IPS DF 6.9 (cell line): Measurements from ENCODE around the gene CDH6.

Experiments used
- DNase-seq: peaks from one replicate; pipeline ENCODE4 v3.0.0-alpha.2; 2013; ENCODE audit warnings: low read depth, low spot score
- H3K27ac ChIP-seq: one replicate; pipeline ENCODE4 v1.5.1; 2013; ENCODE audit warnings: low read length, control low read depth
- H3K27me3 ChIP-seq: 2 replicates; pipeline ENCODE4 v1.6.1; 2013; ENCODE audit warnings: mild to moderate bottlenecking, low read length; ENCODE audit not compliant: control insufficient read depth, insufficient read depth
- H3K36me3 ChIP-seq: 2 replicates; pipeline ENCODE4 v1.6.1; 2013; ENCODE audit warnings: low read length; ENCODE audit not compliant: control insufficient read depth, insufficient read depth
- H3K4me1 ChIP-seq: 2 replicates; pipeline ENCODE4 v1.6.1; 2013; ENCODE audit warnings: low read length; ENCODE audit not compliant: control insufficient read depth, insufficient read depth
- H3K4me3 ChIP-seq: 2 replicates; pipeline ENCODE4 v1.5.1; 2013; ENCODE audit warnings: mild to moderate bottlenecking, low read length
- H3K9me3 ChIP-seq: 2 replicates; pipeline ENCODE4 v1.6.1; 2013; ENCODE audit warnings: low read length, inconsistent platforms; ENCODE audit not compliant: control insufficient read depth, insufficient read depth
- WGBS: extraction: QIAGEN DNeasy Blood & Tissue Kit; methylation state at CpG from one replicate; pipeline ENCODE4 v1.1.7; 2013; ENCODE audit warnings: mixed read lengths, missing lambda C conversion rate; ENCODE audit not compliant: insufficient read length, insufficient coverage; 5-methylcytosine and 5-hydroxymethylcytosine counted together

Gene CDH6

DNA sequence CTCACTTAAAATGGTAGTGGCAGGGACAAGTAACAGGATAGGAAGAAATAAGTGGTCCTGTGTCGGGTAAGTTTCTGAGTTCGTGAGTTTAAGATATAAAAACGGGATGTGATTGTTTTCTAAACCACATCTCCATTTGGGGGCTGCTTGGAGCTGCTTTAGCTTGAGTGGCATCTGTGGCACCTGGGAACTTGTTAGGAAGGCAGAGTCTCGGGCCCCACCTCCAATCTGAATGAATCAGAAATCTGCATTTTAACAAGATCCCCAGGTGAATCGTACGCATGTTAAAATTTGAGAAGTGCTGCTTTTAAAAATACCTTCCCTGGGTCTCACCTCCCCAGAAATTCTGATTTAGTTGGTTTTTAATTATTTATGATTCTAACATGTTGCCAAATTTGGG lies 78.1 kb downstream of the CDH6 start:
- Histone ChIP-seq H3K27ac (no peak overlapping the region), H3K36me3 (no peaks in the 10 kb centered on the region), H3K4me3 (no peak overlapping the region), H3K9me3 (no peaks in the 10 kb centered on the region), H3K4me1 (peaks cover 2% of the 10 kb centered on the region; the same call in 1 of the 2 replicates), H3K27me3 (no peaks in the 10 kb centered on the region)
- no peak for DNase-seq
- no CpG with 5 or more reads among the region's 6 CpGs for WGBS

DNA sequence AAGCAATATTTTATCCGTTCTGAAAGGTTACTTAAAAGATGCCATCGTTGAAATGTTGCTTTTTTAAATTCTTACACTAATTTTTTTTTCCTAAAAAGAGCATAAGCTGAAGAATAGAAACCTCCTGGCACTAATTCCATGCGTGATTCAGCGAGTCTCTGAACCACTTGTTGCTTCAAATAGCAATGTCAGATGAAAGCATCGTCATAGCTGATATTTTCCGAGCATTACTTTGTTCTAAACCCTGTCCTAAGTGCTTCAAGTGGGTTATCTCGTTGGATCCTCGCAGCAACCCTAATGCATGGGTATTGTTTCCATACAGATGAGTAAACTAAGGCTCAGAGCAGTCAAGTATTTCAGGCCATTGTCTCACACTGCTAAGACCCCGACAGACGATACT lies 79.7 kb downstream of the CDH6 start:
- Histone ChIP-seq H3K9me3 (no peaks in the 10 kb centered on the region), H3K36me3 (no peaks in the 10 kb centered on the region), H3K27ac (no peak overlapping the region), H3K27me3 (no peaks in the 10 kb centered on the region), H3K4me1 (peaks cover 2% of the 10 kb centered on the region; the same call in 1 of the 2 replicates), H3K4me3 (no peak overlapping the region)
- no peak for DNase-seq
- WGBS: no CpG with 5 or more reads among the region's 10 CpGs

DNA sequence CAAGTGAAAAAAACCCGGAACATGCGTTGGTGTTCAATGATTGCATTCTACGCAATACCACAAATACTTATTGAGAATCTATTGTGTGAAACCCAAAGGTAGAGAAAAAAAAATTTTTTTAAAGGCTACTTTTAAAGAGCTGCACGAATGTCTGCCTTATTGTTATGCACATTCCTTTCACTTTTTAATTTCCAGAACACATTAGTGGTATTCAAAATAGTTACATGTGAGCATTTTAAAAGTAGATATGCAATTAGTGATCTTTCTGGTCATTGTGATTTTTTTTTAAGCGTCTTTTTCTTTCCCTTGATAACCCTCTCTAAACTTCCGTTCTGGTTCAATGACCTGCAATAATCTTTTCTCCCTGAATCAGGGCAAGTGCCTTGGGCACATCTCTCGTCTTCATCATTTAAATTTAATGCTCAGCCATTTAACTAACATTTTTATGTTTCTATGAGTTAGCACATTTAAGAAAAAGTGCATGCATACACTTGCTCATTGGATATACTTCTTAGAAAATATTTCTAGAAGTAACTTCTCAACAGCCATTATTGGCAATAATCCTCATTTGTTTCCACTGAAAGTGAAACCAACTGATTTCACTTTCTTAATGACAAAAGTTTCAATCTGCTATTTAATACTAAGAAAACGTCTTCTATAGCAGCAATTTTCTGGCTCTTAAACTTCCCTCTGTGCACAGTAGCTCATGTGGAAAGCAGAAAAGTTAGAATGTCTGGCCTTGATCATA lies 80.3 kb downstream of the CDH6 start:
- no CpG with 5 or more reads among the region's 8 CpGs for WGBS
- DNase-seq: no peak
- no peak overlapping the region for H3K4me3 ChIP-seq

DNA sequence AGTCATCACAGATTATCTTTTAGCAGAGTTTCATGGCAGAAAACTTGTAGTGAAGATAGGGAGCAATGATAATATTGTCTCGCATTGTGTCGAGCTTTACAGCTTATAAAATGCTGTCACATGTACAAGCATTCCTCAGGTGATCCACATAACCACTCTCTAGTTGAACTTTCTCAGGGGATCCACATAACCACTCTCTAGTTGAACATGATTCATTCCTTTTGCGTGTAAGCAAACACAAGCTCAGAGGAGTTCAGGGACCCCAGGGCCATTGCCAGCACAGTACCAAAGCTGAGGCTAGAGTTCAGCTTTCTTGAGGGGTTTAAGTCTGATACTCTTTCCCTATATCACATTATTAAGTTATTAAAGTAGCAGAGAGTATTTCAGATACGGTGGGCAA lies 86.7 kb downstream of the CDH6 start:
- Histone ChIP-seq H3K9me3 (no peaks in the 10 kb centered on the region), H3K4me3 (no peak overlapping the region), H3K36me3 (no peaks in the 10 kb centered on the region), H3K27me3 (no peaks in the 10 kb centered on the region), H3K27ac (no peak overlapping the region), H3K4me1 (no peaks in the 10 kb centered on the region)
- no peak for DNase-seq
- no CpG with 5 or more reads among the region's 4 CpGs for WGBS

More for the DNA sequence above, 80.3 kb downstream of the CDH6 start:
- peaks cover 2% of the 10 kb centered on the region; the same call in 1 of the 2 replicates for H3K4me1 ChIP-seq
- no peaks in the 10 kb centered on the region for H3K36me3 ChIP-seq
- H3K27me3 ChIP-seq: no peaks in the 10 kb centered on the region
- H3K27ac ChIP-seq: no peak overlapping the region
- H3K9me3 ChIP-seq: no peaks in the 10 kb centered on the region

- no peaks in the 10 kb centered on the region for H3K4me1 ChIP-seq
- no CpG with 5 or more reads among the region's 3 CpGs for WGBS
- no peak overlapping the region for H3K4me3 ChIP-seq
- no peaks in the 10 kb centered on the region for H3K9me3 ChIP-seq
- no peaks in the 10 kb centered on the region for H3K27me3 ChIP-seq
- DNase-seq: no peak
- H3K36me3 ChIP-seq: no peaks in the 10 kb centered on the region
- no peak overlapping the region for H3K27ac ChIP-seq
These were observed 89.8 kb downstream of the CDH6 start for GRCh38 chr5:31283326-31283725.

GRCh38 chr5:31285025-31285424 lies 91.5 kb downstream of the CDH6 start:
- Histone ChIP-seq H3K4me3 (no peak overlapping the region), H3K36me3 (no peaks in the 10 kb centered on the region), H3K27ac (no peak overlapping the region), H3K27me3 (no peaks in the 10 kb centered on the region), H3K4me1 (no peaks in the 10 kb centered on the region), H3K9me3 (no peaks in the 10 kb centered on the region)
- no CpG with 5 or more reads among the region's 2 CpGs for WGBS
- no peak for DNase-seq

GRCh38 chr5:31287985-31288384 lies 94.5 kb downstream of the CDH6 start:
- no peaks in the 10 kb centered on the region for H3K4me1 ChIP-seq
- no peaks in the 10 kb centered on the region for H3K9me3 ChIP-seq
- DNase-seq: no peak
- H3K36me3 ChIP-seq: no peaks in the 10 kb centered on the region
- H3K27me3 ChIP-seq: no peaks in the 10 kb centered on the region
- no peak overlapping the region for H3K4me3 ChIP-seq
- no peak overlapping the region for H3K27ac ChIP-seq

- DNase-seq: no peak
- no peak overlapping the region for H3K27ac ChIP-seq
- H3K4me3 ChIP-seq: no peak overlapping the region
- no peaks in the 10 kb centered on the region for H3K4me1 ChIP-seq
- no peaks in the 10 kb centered on the region for H3K27me3 ChIP-seq
- H3K36me3 ChIP-seq: no peaks in the 10 kb centered on the region
- WGBS: no CpG with 5 or more reads among the region's 3 CpGs
- no peaks in the 10 kb centered on the region for H3K9me3 ChIP-seq
These were observed 95.9 kb downstream of the CDH6 start for GRCh38 chr5:31289429-31289828.

DNA sequence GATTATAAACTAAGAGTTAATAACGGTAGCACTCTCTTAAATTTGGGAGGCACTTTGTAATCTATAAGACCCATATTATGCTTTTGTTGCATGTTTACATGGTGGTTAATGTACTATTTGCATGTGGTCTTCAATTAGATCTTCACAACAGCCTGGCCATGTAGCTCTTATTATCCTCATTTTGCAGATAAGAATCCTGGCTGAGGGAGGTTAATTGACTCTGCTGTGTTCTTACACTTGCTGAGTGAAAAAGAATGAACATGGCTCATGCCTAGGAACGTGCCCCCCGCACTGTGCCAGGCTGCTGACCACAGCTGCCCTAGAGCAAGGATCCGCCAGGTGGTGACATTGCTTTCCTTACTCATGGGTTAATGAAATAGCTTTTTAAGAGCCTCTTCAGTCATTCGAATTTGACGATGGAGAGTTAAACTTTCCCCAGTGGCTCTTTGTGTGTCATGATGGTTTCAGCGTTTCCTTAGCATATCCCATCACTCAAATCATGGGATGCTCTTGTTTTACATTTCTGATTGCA lies 97.9 kb downstream of the CDH6 start:
- no peaks in the 10 kb centered on the region for H3K36me3 ChIP-seq
- H3K4me3 ChIP-seq: no peak overlapping the region
- H3K4me1 ChIP-seq: no peaks in the 10 kb centered on the region
- H3K27me3 ChIP-seq: no peaks in the 10 kb centered on the region
- WGBS: no CpG with 5 or more reads among the region's 7 CpGs
- H3K27ac ChIP-seq: no peak overlapping the region
- H3K9me3 ChIP-seq: no peaks in the 10 kb centered on the region
- no peak for DNase-seq

DNA sequence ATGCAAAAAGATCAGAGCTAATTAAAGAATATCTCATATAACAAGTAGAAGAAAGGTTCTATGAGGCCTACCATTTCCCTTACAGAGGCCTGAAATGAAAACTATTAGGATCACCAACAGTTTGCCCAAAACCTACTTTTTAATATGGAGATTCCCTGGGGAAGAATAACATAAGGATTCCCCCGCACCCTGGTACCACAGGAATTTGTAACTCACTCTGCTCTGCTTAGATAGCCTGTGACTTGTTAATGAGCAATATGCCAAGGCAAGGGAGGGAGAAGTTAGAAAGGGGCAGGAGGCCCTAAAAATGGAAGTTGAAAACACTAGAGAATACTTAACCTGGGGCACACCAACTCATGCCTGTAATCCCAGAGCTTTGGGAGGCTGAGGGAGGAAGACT lies 107.0 kb downstream of the CDH6 start:
- no peak overlapping the region for H3K27ac ChIP-seq
- H3K9me3 ChIP-seq: no peaks in the 10 kb centered on the region
- no CpG with 5 or more reads among the region's 1 CpG for WGBS
- H3K4me1 ChIP-seq: 0 out of 2 replicates have a peak, but pooled peaks cover 1% of the 10 kb centered on the region
- H3K36me3 ChIP-seq: no peaks in the 10 kb centered on the region
- H3K27me3 ChIP-seq: no peaks in the 10 kb centered on the region
- H3K4me3 ChIP-seq: no peak overlapping the region
- no peak for DNase-seq

- no peaks in the 10 kb centered on the region for H3K36me3 ChIP-seq
- H3K27ac ChIP-seq: no peak overlapping the region
- WGBS: no CpG with 5 or more reads among the region's 5 CpGs
- DNase-seq: no peak
- H3K4me1 ChIP-seq: 0 out of 2 replicates have a peak, but pooled peaks cover 1% of the 10 kb centered on the region
- H3K27me3 ChIP-seq: no peaks in the 10 kb centered on the region
- no peak overlapping the region for H3K4me3 ChIP-seq
- no peaks in the 10 kb centered on the region for H3K9me3 ChIP-seq
These were observed 108.3 kb downstream of the CDH6 start for GRCh38 chr5:31301833-31302232.
